Measurements from ENCODE around the gene CSTB.

The CSTB gene

GRCh38 chr21:43731476-43731875 lies 44.6 kb downstream of the CSTB start:
- no peak for DNase-seq (ENCODE audit: low spot score)

GRCh38 chr21:43728467-43729390 lies 47.4 kb downstream of the CSTB start:
- peak; percentile 81 for DNase-seq (ENCODE audit: low spot score)

DNA sequence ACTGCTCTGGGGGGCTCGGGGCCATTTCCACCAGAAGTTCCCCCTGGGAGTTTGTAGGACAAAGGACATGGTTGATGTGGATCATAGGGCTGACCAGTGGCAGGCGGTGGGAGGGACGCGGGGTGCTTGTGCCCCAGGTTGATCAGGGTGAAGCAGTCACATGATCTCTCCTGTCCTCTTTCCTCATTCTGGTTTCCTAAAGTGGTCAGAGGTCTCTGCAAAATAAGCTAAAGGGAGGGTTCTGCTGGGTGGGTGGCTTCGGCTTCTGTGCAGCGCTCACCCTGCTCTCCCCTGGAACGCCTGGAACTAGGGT lies 48.0 kb downstream of the CSTB start:
- no peak for DNase-seq (ENCODE audit: low spot score)

- DNase-seq (ENCODE audit: low spot score), result no peak
Measured at GRCh38 chr21:43727519-43728153, 48.5 kb downstream of the CSTB start.

DNA sequence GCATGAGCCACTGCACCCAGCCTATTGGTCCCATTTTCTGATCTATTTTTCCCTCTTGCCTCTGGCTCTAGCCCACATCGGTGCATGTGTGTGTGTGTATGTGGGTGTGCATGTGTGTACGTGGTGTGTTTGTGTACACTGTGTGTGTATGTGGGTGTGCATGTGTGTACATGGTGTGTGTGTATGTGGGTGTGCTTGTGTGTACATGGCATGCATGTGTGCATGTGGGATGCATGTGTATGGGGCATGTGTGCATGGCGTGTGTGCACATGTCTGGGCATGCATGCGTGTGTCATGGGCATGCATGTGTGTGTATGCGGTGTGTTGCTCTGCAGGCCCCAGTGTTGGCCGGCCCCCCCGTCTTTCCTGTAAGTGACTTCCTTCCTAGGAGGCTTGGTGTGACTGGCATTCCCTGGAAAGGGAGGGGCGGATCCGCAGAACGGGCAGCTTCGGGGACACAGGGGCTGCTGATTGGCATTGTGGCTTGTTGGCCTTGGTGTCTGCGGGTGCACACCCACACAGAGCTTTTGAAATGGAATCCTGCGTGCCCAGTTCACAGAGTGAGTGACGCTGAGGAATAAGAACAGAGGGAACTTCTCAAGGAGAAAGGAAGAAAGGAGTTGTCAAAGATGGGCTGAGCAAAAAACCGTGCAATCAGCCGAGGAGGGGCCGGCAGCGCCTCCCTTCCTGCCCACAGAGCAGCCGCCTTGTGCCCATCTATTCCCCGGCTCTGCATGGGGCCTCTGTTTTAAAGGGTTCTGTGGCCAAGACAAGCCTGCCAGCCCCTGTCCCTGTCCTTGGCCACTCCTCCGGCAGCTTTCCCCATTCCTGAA lies 49.2 kb downstream of the CSTB start:
- no peak for DNase-seq (ENCODE audit: low spot score)
